Measurements from ENCODE around the gene SLC46A3.
"Not testable (repeated sequence)": the region's sequence is repeated elsewhere in the genome, so short reads cannot be mapped to it uniquely, and the experiment has no call there.

SLC46A3 gene

DNA sequence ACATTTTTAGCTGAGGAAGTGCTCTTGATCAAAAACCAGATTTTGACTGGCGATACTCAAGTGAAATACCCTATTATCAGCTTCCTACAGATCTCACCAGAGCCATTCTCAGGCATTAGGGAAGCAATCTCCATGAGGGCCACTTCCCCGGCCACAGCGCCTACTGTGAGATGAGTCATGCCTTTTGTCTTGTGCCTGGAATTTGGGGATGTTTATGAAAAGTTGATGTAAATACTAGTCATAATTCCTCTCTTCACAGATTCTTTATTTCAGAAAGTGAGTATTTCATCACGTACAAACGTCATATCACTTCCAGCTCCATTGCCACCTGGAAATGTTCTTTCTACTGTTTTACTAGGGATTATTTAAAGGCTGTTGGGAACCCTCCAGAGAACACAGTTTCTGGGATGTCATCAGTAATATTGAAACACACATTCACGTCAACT lies 25.3 kb upstream of the SLC46A3 start:
- TF ChIP-seq, protein P1, sequence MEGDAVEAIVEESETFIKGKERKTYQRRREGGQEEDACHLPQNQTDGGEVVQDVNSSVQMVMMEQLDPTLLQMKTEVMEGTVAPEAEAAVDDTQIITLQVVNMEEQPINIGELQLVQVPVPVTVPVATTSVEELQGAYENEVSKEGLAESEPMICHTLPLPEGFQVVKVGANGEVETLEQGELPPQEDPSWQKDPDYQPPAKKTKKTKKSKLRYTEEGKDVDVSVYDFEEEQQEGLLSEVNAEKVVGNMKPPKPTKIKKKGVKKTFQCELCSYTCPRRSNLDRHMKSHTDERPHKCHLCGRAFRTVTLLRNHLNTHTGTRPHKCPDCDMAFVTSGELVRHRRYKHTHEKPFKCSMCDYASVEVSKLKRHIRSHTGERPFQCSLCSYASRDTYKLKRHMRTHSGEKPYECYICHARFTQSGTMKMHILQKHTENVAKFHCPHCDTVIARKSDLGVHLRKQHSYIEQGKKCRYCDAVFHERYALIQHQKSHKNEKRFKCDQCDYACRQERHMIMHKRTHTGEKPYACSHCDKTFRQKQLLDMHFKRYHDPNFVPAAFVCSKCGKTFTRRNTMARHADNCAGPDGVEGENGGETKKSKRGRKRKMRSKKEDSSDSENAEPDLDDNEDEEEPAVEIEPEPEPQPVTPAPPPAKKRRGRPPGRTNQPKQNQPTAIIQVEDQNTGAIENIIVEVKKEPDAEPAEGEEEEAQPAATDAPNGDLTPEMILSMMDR (conservative IDR thresholded peaks at IDR 0.05) = no peak
- TF ChIP-seq ZFX (IDR thresholded peaks at IDR 0.05) = no peak
- no peak overlapping the region for H3K27ac ChIP-seq

DNA sequence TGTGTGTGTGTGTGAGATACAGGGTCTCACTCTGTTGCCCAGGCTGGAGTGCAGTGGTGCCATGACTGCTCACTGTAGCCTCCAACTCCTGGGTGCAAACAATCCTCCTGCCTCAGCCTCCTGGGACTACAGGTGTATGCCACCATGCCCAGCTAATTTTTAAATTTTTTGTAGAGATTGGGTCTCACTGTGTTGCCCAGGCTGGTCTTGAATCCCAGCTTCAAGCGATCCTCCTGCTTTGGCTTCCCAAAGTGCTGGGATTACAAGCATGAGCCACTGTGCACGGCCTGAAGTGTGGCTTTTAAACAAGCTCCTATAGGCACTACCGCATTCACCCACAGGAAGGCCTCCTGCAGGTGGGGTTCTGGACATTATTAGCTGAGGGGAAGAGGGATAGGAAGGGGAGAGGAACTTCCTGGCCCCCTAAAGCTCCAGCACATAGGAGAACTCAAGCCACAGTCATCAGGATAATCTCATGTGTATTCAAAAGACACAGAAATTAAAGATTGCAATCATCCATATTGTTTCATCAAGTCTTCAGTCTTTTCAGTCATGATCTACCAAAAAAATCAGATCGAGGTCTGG lies 24.8 kb upstream of the SLC46A3 start:
- H3K27ac ChIP-seq = no peak overlapping the region
- TF ChIP-seq ZFX (IDR thresholded peaks at IDR 0.05) = no peak
- TF ChIP-seq, protein P1 (conservative IDR thresholded peaks at IDR 0.05) = no peak

DNA sequence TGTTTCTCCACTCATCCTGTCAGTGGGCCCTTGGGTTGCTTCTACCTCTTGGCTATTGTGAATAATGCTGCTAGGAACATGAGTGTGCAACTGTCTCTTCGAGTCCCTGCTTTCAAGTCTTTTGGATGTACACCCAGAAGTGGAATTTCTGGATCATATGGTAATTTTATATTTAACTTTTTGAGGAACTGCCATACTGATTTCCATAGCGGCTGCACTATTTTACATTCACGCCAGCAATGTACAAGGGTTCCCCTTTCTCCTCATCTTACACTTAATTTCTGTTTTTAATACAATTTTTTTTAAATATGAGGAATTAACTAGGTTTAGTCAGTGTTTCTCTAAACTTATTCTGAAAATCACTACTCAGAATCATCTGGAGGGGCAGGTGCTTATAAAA lies 24.2 kb upstream of the SLC46A3 start:
- H3K27ac ChIP-seq = no peak overlapping the region
- TF ChIP-seq, protein P1 (conservative IDR thresholded peaks at IDR 0.05) = no peak
- TF ChIP-seq ZFX (IDR thresholded peaks at IDR 0.05) = no peak

DNA sequence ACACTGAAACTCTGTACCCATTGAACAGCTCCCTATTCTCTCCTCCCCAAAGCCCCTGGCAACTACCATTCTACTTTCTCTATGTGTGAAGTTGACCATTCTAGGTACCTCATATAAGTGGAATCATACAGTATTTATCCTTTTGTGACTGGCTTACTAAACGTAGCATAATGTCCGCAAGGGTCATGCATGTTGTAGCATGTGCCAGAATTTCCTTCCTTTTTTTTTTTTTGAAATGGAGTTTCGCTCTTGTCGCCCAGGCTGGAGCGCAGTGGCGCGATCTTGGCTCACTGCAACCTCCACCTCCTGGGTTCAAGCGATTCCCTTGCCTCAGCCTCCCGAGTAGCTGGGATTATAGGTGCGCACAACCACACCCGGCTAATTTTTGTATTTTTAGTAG lies 23.7 kb upstream of the SLC46A3 start:
- not testable (repeated sequence) for H3K27ac ChIP-seq

DNA sequence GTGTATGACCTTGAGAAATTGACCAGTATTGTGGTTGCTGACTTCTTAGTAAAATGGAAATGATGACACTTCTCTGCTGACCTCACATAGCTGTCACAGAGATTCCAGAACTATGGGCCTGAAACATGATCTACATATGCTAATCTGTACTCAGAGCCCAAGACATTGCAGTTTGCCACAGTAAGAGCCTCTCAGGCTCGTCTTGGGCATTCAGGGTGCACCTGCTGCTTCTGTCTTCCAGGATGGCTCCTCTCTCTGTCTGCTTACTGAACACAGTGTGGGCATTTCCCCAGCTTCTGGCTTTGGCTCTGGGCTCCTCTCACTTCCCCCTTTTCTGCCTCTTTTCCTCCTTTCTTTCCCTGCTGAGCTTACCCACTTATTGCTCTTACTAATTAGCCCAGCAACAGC lies 22.3 kb upstream of the SLC46A3 start:
- no peak overlapping the region for H3K27ac ChIP-seq
- no peak for TF ChIP-seq ZFX (IDR thresholded peaks at IDR 0.05)
- TF ChIP-seq, protein P1 (conservative IDR thresholded peaks at IDR 0.05) = no peak

DNA sequence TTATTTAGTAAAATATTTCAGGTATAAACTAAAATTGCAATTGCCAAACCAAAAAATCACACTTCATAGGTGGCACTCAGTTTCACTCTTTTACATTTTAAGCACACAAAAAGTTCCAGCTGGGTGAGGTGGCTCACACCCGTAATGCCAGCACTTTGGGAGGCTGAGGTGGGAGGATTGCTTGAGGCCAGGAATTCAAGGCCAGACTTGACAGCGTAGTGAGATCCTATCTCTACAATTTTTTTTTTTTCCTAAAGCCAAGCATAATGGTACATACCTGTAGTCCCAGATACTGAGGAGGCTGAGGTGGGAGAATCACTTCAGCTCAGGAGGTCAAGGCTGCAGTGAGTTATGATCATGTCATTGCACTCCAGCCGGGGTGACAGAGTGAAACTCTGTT lies 20.6 kb upstream of the SLC46A3 start:
- TF ChIP-seq, protein P1 (conservative IDR thresholded peaks at IDR 0.05) = no peak
- no peak for TF ChIP-seq ZFX (IDR thresholded peaks at IDR 0.05)
- no peak overlapping the region for H3K27ac ChIP-seq

DNA sequence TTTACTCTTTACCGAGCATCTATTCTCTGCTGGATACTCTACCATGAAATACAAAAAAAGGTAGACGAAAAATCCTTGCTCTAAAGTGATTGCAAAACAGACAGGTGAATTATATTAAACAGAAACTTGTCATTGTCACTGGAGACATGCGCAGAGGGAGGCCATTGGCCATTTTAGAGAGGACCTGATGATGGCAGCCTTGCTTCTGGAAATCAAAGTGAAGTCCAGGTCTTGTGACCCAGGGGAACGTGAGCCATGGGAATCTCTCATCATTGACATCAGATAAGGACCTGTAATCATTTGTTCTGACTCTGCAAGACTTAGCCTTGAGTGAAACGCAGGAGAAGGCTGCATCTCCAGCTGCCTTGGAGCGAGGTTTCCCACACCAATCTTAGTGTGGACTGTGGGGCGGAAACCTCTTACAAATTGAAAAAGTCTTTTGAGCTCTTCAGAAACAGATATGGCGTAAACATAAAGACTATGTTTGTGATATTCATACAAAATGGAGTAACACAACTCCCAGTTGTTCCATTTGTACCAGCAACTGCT lies 16.8 kb upstream of the SLC46A3 start:
- TF ChIP-seq ZFX (IDR thresholded peaks at IDR 0.05) = no peak
- TF ChIP-seq, protein P1 (conservative IDR thresholded peaks at IDR 0.05) = no peak
- H3K27ac ChIP-seq = no peak overlapping the region

DNA sequence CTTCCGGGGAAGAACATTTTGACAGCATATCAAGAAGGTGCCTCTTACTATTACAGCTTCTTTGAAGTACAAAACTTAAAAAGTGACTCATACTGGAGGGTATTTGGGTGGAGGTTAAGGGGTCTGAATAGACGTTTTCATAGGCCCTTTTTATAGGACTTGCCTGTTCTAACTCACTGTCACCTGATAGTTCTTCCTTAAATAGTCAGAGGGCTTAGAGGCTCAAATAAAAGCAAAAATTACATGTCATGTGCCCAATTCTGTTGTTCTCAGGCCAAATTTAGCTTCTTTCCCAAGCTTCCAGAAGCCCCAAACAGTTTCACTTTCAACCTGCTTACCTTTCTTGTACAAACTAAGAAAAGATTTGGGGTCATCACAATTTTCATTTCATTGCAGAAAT lies 16.1 kb upstream of the SLC46A3 start:
- TF ChIP-seq ZFX (IDR thresholded peaks at IDR 0.05) = no peak
- TF ChIP-seq, protein P1 (conservative IDR thresholded peaks at IDR 0.05) = no peak
- no peak overlapping the region for H3K27ac ChIP-seq

Data from C4-2B (cell line).